Suprapubic skin (tissue), 3 donors: ENCODE measurements around the gene ARHGAP22.

Experiments used
- POLR2A ChIP-seq, 2 donors: fragments of 450-650 bp; IDR thresholded peaks; one replicate each; pipeline ENCODE4 v1.6.1; 2017; ENCODE audit warnings: antibody characterized with exemption in 2 of 2, mild to moderate bottlenecking in 2 of 2, moderate library complexity in 2 of 2
- TF ChIP-seq, protein P1 (sequence below), 2 donors: fragments of 200-600 bp in 1 of 2; fragments of 450-650 bp in 1 of 2; sonication (generic) in 1 of 2; IDR thresholded peaks; one replicate each; pipeline ENCODE4 v1.5.1; 2016 to 2019; ENCODE audit warnings: antibody characterized with exemption in 2 of 2, mild to moderate bottlenecking in 1 of 2, moderate library complexity in 1 of 2

DNA sequence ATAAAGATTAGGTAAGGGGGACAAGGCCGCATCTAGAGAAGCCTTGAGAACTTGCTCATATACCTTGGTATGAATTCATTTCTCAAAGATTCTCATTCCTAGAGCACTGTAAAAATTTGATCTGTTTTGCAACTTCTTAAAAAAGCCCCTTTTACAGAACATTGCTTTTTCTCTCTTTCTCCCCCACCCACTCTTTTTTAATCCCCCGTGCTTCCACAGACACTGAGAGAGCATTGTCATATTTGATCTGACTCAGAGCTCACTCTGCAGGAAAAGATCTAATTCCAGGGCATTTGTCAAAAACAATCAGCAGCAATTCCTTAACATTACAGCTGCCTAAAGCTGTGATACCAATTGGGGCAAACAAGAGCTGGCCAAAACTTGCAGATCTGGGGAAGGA, 92.0 kb downstream of the ARHGAP22 start:
- TF ChIP-seq, protein P1, sequence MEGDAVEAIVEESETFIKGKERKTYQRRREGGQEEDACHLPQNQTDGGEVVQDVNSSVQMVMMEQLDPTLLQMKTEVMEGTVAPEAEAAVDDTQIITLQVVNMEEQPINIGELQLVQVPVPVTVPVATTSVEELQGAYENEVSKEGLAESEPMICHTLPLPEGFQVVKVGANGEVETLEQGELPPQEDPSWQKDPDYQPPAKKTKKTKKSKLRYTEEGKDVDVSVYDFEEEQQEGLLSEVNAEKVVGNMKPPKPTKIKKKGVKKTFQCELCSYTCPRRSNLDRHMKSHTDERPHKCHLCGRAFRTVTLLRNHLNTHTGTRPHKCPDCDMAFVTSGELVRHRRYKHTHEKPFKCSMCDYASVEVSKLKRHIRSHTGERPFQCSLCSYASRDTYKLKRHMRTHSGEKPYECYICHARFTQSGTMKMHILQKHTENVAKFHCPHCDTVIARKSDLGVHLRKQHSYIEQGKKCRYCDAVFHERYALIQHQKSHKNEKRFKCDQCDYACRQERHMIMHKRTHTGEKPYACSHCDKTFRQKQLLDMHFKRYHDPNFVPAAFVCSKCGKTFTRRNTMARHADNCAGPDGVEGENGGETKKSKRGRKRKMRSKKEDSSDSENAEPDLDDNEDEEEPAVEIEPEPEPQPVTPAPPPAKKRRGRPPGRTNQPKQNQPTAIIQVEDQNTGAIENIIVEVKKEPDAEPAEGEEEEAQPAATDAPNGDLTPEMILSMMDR (IDR thresholded peaks at IDR 0.05) = no peak
- no peak for TF ChIP-seq POLR2A (IDR thresholded peaks at IDR 0.05)
